Activated CD8-positive, alpha-beta T cell treated with anti-CD3 and anti-CD28 coated beads, Interleukin-2, amount 10 ng/mL, durations not matched to agents 7 days and 5 days (primary cell): ENCODE measurements around the gene CABP1. TPM values are rescaled to one million over a fixed set of nuclear protein-coding genes. Genes with fewer than 3 reads are reported as not detected.
A peak's percentile ranks its signal among the peaks of the same experiment; 100 is the strongest.

Source experiments
- ATAC-seq: fragments of 150-1000 bp; cut with Tn5 transposase; one replicate; pipeline ENCODE4 v1.10.0; 2021; ENCODE audit warnings: moderate library complexity
- CTCF ChIA-PET: fragments of 350-600 bp; sonication (Branson Sonifier 250); formaldehyde crosslinking; loops from one replicate; lab custom pipeline; 2021; ENCODE audit warnings: antibody characterized with exemption; lab: Charles Lee
- POLR2A ChIA-PET: fragments of 350-600 bp; sonication (Branson Sonifier 250); formaldehyde crosslinking; loops from one replicate; lab custom pipeline; 2021; ENCODE audit warnings: antibody characterized with exemption; lab: Charles Lee
- DNase-seq: peaks from one replicate; pipeline ENCODE4 v3.0.0-alpha.2; 2020
- H3K27ac Mint-ChIP-seq: one replicate; pipeline ENCODE4 v1.8.0; 2021; ENCODE audit warnings: mild to moderate bottlenecking, mixed read lengths
- H3K27me3 Mint-ChIP-seq: one replicate; pipeline ENCODE4 v1.8.0; 2021; ENCODE audit warnings: low read depth, mixed read lengths
- H3K36me3 Mint-ChIP-seq: one replicate; pipeline ENCODE4 v1.8.0; 2021; ENCODE audit warnings: low read depth, mixed read lengths
- H3K4me1 Mint-ChIP-seq: one replicate; pipeline ENCODE4 v1.8.0; 2021; ENCODE audit warnings: low read depth, mixed read lengths
- H3K4me3 Mint-ChIP-seq: one replicate; pipeline ENCODE4 v1.8.0; 2021; ENCODE audit warnings: mild to moderate bottlenecking, mixed read lengths
- H3K9me3 Mint-ChIP-seq: one replicate; pipeline ENCODE4 v1.8.0; 2022; ENCODE audit warnings: mixed read lengths; ENCODE audit not compliant: insufficient read depth
- total RNA-seq, 2 experiments: library from RNA; stranded (reverse); gene quantifications; one replicate each; pipeline ENCODE4 v1.2.3, GENCODE V29; 2021

Gene CABP1
- total RNA-seq, 2 experiments from 2014 or later = 0.34 TPM; not detected in 1

- no peak for ATAC-seq
- ChIA-PET CTCF (interaction anchor here (1.1 to 4.6 kb wide), 4 partner anchors 13 to 54 kb away, joined by 3 to 21 read pairs (median 4); no protein-coding TSS in a partner anchor), POLR2A (interaction anchor here (0.7 to 1.4 kb wide), 2 partner anchors 11 to 257 kb away, joined by 3 read pairs; no protein-coding TSS in a partner anchor)
- no peaks in the 10 kb centered on the region for H3K9me3 Mint-ChIP-seq
- H3K27ac Mint-ChIP-seq = peak overlapping the region; percentile 13
- no peaks in the 10 kb centered on the region for H3K4me1 Mint-ChIP-seq
- no peak overlapping the region for H3K4me3 Mint-ChIP-seq
- H3K36me3 Mint-ChIP-seq = peaks cover 44% of the 10 kb centered on the region
- DNase-seq = no peak
- no peaks in the 10 kb centered on the region for H3K27me3 Mint-ChIP-seq
Observed at GRCh38 chr12:120700886-120701285, 60.5 kb downstream of the CABP1 start.

DNA sequence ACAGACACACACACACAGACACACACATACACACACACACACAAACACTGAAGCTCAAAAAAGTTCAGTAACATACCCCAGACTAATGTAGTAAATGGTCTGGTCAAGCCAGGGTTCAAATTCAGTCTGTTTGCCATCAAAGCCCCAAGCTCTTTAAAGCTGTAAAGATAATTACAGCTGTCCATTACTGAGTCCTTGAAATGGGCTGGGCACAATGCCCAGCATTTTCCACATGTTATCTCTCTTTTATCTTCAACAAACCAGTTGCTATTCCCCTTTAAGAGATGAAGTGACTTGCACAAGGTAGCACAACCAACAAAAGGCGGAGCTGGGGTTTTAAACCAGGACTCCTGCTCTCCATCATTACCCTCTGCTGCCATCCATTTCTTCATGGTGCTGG is 62.2 kb downstream of the CABP1 start:
- Mint-ChIP-seq H3K27ac (no peak overlapping the region), H3K27me3 (no peaks in the 10 kb centered on the region), H3K4me1 (no peaks in the 10 kb centered on the region), H3K9me3 (no peaks in the 10 kb centered on the region), H3K36me3 (peaks cover 35% of the 10 kb centered on the region), H3K4me3 (no peak overlapping the region)
- DNase-seq = no peak
- ChIA-PET CTCF (interaction anchor here (1.3 to 1.8 kb wide), 4 partner anchors 9 to 120 kb away, joined by 3 to 10 read pairs (median 4); no protein-coding TSS in a partner anchor), POLR2A (no interaction called here)
- no peak for ATAC-seq

DNA sequence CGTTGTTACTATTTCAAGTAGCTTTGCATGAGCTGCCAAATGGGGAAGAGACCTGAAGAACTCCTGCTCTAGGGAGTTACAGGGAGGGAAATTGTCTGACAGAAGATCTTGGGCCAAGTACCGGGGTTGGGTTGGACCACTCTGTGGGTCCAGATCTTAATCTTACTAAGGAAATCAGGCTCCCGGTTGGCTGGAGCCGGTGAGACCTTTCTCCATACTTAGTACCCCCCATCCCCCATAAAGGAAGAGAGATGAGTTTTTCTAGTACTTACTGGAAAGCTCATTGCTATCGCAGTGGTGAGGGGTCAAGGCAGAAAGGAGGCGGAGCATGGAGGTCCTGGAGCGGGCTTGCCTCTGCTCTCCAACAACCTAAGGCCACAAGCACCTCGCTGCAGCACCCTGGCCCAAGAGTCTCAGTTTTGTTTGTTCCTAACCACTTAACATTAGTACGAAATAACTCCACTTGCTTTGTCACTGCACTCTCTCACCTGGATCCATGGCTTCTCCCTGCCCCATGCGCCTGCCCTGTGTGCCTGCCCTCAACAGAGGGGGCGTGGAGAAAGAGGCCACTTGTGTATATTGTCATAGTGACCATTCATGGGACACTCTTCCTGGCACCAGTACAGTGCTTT is 63.0 kb downstream of the CABP1 start:
- no peaks in the 10 kb centered on the region for H3K4me1 Mint-ChIP-seq
- ChIA-PET POLR2A (interaction anchor here (0.6 kb wide), 1 partner anchor 46 kb away, joined by 3 read pairs; no protein-coding TSS in a partner anchor), CTCF (interaction anchor here (1.0 to 1.3 kb wide), 4 partner anchors 8 to 120 kb away, joined by 3 to 4 read pairs (median 3); no protein-coding TSS in a partner anchor)
- no peak overlapping the region for H3K4me3 Mint-ChIP-seq
- H3K9me3 Mint-ChIP-seq = no peaks in the 10 kb centered on the region
- no peaks in the 10 kb centered on the region for H3K27me3 Mint-ChIP-seq
- H3K27ac Mint-ChIP-seq = no peak overlapping the region
- no peak for ATAC-seq
- peaks cover 32% of the 10 kb centered on the region for H3K36me3 Mint-ChIP-seq
- DNase-seq = no peak

GRCh38 chr12:120705618-120706017 is 65.2 kb downstream of the CABP1 start:
- H3K27me3 Mint-ChIP-seq = no peaks in the 10 kb centered on the region
- H3K9me3 Mint-ChIP-seq = no peaks in the 10 kb centered on the region
- no peak overlapping the region for H3K4me3 Mint-ChIP-seq
- POLR2A ChIA-PET = no interaction called here
- peaks cover 9% of the 10 kb centered on the region for H3K4me1 Mint-ChIP-seq
- DNase-seq (no peak), ATAC-seq (no peak)
- peaks cover 19% of the 10 kb centered on the region for H3K36me3 Mint-ChIP-seq
- no peak overlapping the region for H3K27ac Mint-ChIP-seq
- CTCF ChIA-PET = no interaction called here

- ChIA-PET CTCF (no interaction called here), POLR2A (no interaction called here)
- Mint-ChIP-seq H3K9me3 (no peaks in the 10 kb centered on the region), H3K27ac (no peak overlapping the region), H3K36me3 (peaks cover 15% of the 10 kb centered on the region), H3K4me1 (peaks cover 9% of the 10 kb centered on the region), H3K27me3 (no peaks in the 10 kb centered on the region), H3K4me3 (no peak overlapping the region)
- no peak for DNase-seq
- no peak for ATAC-seq
Observed at GRCh38 chr12:120706029-120706428, 65.6 kb downstream of the CABP1 start.

DNA sequence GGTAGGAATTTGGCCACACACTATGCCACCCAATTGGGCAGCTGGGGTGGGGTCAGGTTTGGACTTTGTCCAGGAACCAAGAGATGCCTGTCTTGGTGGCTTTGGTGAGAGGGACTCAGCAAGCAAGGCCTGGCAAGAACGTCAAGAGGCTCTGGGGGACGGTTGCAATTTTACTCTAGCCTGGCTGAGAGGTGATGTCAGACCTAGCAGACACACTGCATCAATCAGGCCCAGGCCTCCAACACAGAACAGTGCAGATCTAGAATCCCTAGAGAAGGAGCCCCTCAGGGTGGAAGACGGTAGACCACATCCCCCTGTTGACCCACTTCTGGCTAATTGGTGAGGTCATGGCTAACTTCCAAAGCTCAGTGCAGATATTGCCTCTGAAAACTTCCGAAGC is 68.2 kb downstream of the CABP1 start:
- no peak for DNase-seq
- H3K27me3 Mint-ChIP-seq = no peaks in the 10 kb centered on the region
- peaks cover 32% of the 10 kb centered on the region for H3K4me1 Mint-ChIP-seq
- ATAC-seq = no peak
- ChIA-PET POLR2A (no interaction called here), CTCF (interaction anchor here (1.2 to 5.5 kb wide), 4 partner anchors 22 to 127 kb away, joined by 3 to 55 read pairs (median 13); partner anchors contain the start of genes MLEC and POP5)
- no peak overlapping the region for H3K27ac Mint-ChIP-seq
- H3K4me3 Mint-ChIP-seq = no peak overlapping the region
- H3K36me3 Mint-ChIP-seq = peaks cover 12% of the 10 kb centered on the region
- H3K9me3 Mint-ChIP-seq = no peaks in the 10 kb centered on the region

- POLR2A ChIA-PET = interaction anchor here (0.6 to 1.6 kb wide), 6 partner anchors 10 to 27 kb away, joined by 3 to 6 read pairs (median 3); partner anchors contain the start of gene MLEC
- H3K4me1 Mint-ChIP-seq = peaks cover 37% of the 10 kb centered on the region
- peak; percentile 77 for DNase-seq
- CTCF ChIA-PET = interaction anchor here (1.2 to 5.5 kb wide), 7 partner anchors 12 to 261 kb away, joined by 3 to 55 read pairs (median 9); partner anchors contain the start of genes MLEC and POP5
- H3K36me3 Mint-ChIP-seq = peaks cover 16% of the 10 kb centered on the region
- no peaks in the 10 kb centered on the region for H3K27me3 Mint-ChIP-seq
- no peaks in the 10 kb centered on the region for H3K9me3 Mint-ChIP-seq
- H3K27ac Mint-ChIP-seq = peak within 1 kb of the TSS; percentile 81
- H3K4me3 Mint-ChIP-seq = peak within 1 kb of the TSS; percentile 87
- peak; percentile 83 for ATAC-seq
Observed at GRCh38 chr12:120710031-120710804, 69.8 kb downstream of the CABP1 start, which contains the start of gene UNC119B. UNC119B (plus strand) TSS chr12:120710458; CDS start chr12:120710475, 17 bp downstream.

GRCh38 chr12:120710805-120711296 is 70.4 kb downstream of the CABP1 start:
- no peaks in the 10 kb centered on the region for H3K9me3 Mint-ChIP-seq
- H3K27me3 Mint-ChIP-seq = no peaks in the 10 kb centered on the region
- ChIA-PET POLR2A (interaction anchor here (1.0 to 1.6 kb wide), 4 partner anchors 9 to 28 kb away, joined by 3 to 6 read pairs (median 4); no protein-coding TSS in a partner anchor), CTCF (interaction anchor here (1.4 to 5.5 kb wide), 7 partner anchors 8 to 261 kb away, joined by 4 to 55 read pairs (median 9); partner anchors contain the start of gene MLEC)
- H3K27ac Mint-ChIP-seq = peak overlapping the region; percentile 79
- peak; percentile 42 for ATAC-seq
- DNase-seq = peak; percentile 34
- H3K4me3 Mint-ChIP-seq = peak overlapping the region; percentile 87
- H3K36me3 Mint-ChIP-seq = peaks cover 17% of the 10 kb centered on the region
- peaks cover 37% of the 10 kb centered on the region for H3K4me1 Mint-ChIP-seq

DNA sequence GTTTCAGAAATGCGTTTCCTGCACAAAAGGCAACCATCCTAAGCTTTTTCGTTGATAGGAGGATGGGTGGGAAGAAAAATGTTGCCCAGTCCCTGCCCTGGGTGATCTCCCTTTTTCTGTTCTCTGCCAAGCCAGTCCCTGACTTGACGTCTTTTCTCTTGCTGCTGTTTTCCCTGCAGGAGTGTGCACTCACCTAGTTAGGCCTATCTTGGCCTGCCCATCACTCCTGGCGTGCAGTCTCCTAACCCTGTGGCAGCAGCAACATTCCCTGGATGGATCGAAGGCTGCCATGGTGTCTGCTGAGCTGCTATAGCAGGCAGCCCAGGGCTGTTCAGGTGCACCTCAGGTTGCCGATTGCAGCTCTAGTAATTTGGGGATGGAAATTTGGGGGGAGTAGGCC is 71.0 kb downstream of the CABP1 start:
- POLR2A ChIA-PET = interaction anchor here (1.1 kb wide), 1 partner anchor 8 kb away, joined by 4 read pairs; no protein-coding TSS in a partner anchor
- ATAC-seq = no peak

GRCh38 chr12:120712610-120713009 is 72.2 kb downstream of the CABP1 start:
- Mint-ChIP-seq H3K4me1 (peaks cover 37% of the 10 kb centered on the region), H3K36me3 (peaks cover 27% of the 10 kb centered on the region), H3K9me3 (no peaks in the 10 kb centered on the region), H3K27ac (no peak overlapping the region), H3K27me3 (no peaks in the 10 kb centered on the region), H3K4me3 (peak overlapping the region; percentile 87)
- ATAC-seq = no peak
- DNase-seq = no peak
- ChIA-PET POLR2A (no interaction called here), CTCF (interaction anchor here (1.6 to 5.5 kb wide), 5 partner anchors 10 to 130 kb away, joined by 4 to 55 read pairs (median 9); partner anchors contain the start of gene MLEC)

More for the DNA sequence above, 71.0 kb downstream of the CABP1 start:
- Mint-ChIP-seq H3K36me3 (peaks cover 20% of the 10 kb centered on the region), H3K9me3 (no peaks in the 10 kb centered on the region), H3K4me3 (peak overlapping the region; percentile 87), H3K27me3 (no peaks in the 10 kb centered on the region), H3K4me1 (peaks cover 37% of the 10 kb centered on the region), H3K27ac (peak overlapping the region; percentile 79)
- CTCF ChIA-PET = interaction anchor here (1.4 to 5.5 kb wide), 7 partner anchors 9 to 260 kb away, joined by 4 to 55 read pairs (median 9); partner anchors contain the start of gene MLEC
- no peak for DNase-seq
